ENCODE data around the gene METTL8.

The METTL8 gene

GRCh38 chr2:171310889-171311288, 122.9 kb downstream of the METTL8 start:
- no peak for FAIRE-seq
- no peak for TF ChIP-seq POLR2A (IDR thresholded peaks at IDR 0.05; ENCODE audit: low read depth, low read length)
- DNase-seq (ENCODE audit: insufficient read length, low spot score), result no peak

- no peak for TF ChIP-seq POLR2A (IDR thresholded peaks at IDR 0.05; ENCODE audit: low read depth, low read length)
- FAIRE-seq (no peak), DNase-seq (ENCODE audit: insufficient read length, low spot score) (no peak)
Measured at GRCh38 chr2:171309455-171310286, 124.1 kb downstream of the METTL8 start.

GRCh38 chr2:171308280-171309054, 125.3 kb downstream of the METTL8 start:
- FAIRE-seq (no peak), DNase-seq (ENCODE audit: insufficient read length, low spot score) (no peak)
- TF ChIP-seq POLR2A (IDR thresholded peaks at IDR 0.05; ENCODE audit: low read depth, low read length), result no peak

GRCh38 chr2:171307560-171307959, 126.2 kb downstream of the METTL8 start:
- DNase-seq (ENCODE audit: insufficient read length, low spot score) (no peak), FAIRE-seq (no peak)
- TF ChIP-seq POLR2A (IDR thresholded peaks at IDR 0.05; ENCODE audit: low read depth, low read length), result no peak

- FAIRE-seq (no peak), DNase-seq (ENCODE audit: insufficient read length, low spot score) (no peak)
- no peak for TF ChIP-seq POLR2A (IDR thresholded peaks at IDR 0.05; ENCODE audit: low read depth, low read length)
Measured at GRCh38 chr2:171297956-171298355, 135.8 kb downstream of the METTL8 start.

- no peak for TF ChIP-seq POLR2A (IDR thresholded peaks at IDR 0.05; ENCODE audit: low read depth, low read length)
- FAIRE-seq, result no peak
Measured at GRCh38 chr2:171294608-171295007, 139.2 kb downstream of the METTL8 start.

GRCh38 chr2:171293661-171294060, 140.1 kb downstream of the METTL8 start:
- DNase-seq (ENCODE audit: insufficient read length, low spot score) (no peak), FAIRE-seq (no peak)
- TF ChIP-seq POLR2A (IDR thresholded peaks at IDR 0.05; ENCODE audit: low read depth, low read length), result no peak

More at GRCh38 chr2:171294608-171295007, 139.2 kb downstream of the METTL8 start:
- no peak for DNase-seq (ENCODE audit: insufficient read length, low spot score)

GRCh38 chr2:171289991-171290390, 143.8 kb downstream of the METTL8 start:
- FAIRE-seq (no peak), DNase-seq (ENCODE audit: insufficient read length, low spot score) (no peak)
- no peak for TF ChIP-seq POLR2A (IDR thresholded peaks at IDR 0.05; ENCODE audit: low read depth, low read length)

- TF ChIP-seq POLR2A (IDR thresholded peaks at IDR 0.05; ENCODE audit: low read depth, low read length), result no peak
- DNase-seq (ENCODE audit: insufficient read length, low spot score), result no peak
- no peak for FAIRE-seq
Measured at GRCh38 chr2:171289316-171289715, 144.5 kb downstream of the METTL8 start.

- no peak for TF ChIP-seq POLR2A (IDR thresholded peaks at IDR 0.05; ENCODE audit: low read depth, low read length)
- DNase-seq (ENCODE audit: insufficient read length, low spot score) (no peak), FAIRE-seq (no peak)
Measured at GRCh38 chr2:171287611-171288010, 146.2 kb downstream of the METTL8 start.

- FAIRE-seq (no peak), DNase-seq (ENCODE audit: insufficient read length, low spot score) (no peak)
- TF ChIP-seq POLR2A (IDR thresholded peaks at IDR 0.05; ENCODE audit: low read depth, low read length), result no peak
Measured at GRCh38 chr2:171287036-171287571, 146.7 kb downstream of the METTL8 start.

- DNase-seq (ENCODE audit: insufficient read length, low spot score) (no peak), FAIRE-seq (no peak)
- no peak for TF ChIP-seq POLR2A (IDR thresholded peaks at IDR 0.05; ENCODE audit: low read depth, low read length)
Measured at GRCh38 chr2:171281110-171281509, 152.7 kb downstream of the METTL8 start.

- TF ChIP-seq POLR2A (IDR thresholded peaks at IDR 0.05; ENCODE audit: low read depth, low read length), result no peak
- FAIRE-seq, result no peak
- no peak for DNase-seq (ENCODE audit: insufficient read length, low spot score)
Measured at GRCh38 chr2:171279983-171280790, 153.6 kb downstream of the METTL8 start.

GRCh38 chr2:171274757-171275156, 159.0 kb downstream of the METTL8 start:
- FAIRE-seq (no peak), DNase-seq (ENCODE audit: insufficient read length, low spot score) (no peak)
- no peak for TF ChIP-seq POLR2A (IDR thresholded peaks at IDR 0.05; ENCODE audit: low read depth, low read length)
